ENCODE measurements around the gene PPP1R14B.

Gene PPP1R14B

GRCh38 chr11:64281957-64282770 lies 35.4 kb upstream of the PPP1R14B start:
- DNase-seq = no peak

- DNase-seq = no peak
Observed at GRCh38 chr11:64278576-64279190, 31.9 kb upstream of the PPP1R14B start.

- no peak for DNase-seq
Observed at GRCh38 chr11:64276653-64277431, 30.1 kb upstream of the PPP1R14B start.

- no peak for DNase-seq
Observed at GRCh38 chr11:64275841-64276240, 29.1 kb upstream of the PPP1R14B start.

GRCh38 chr11:64275031-64275800 lies 28.5 kb upstream of the PPP1R14B start:
- no peak for DNase-seq

- DNase-seq = peak; percentile 95
Observed at GRCh38 chr11:64269540-64270220, 22.9 kb upstream of the PPP1R14B start.

- no peak for DNase-seq
Observed at GRCh38 chr11:64268893-64269539, 22.3 kb upstream of the PPP1R14B start.

GRCh38 chr11:64268025-64268892 lies 21.5 kb upstream of the PPP1R14B start:
- DNase-seq = peak; percentile 68

GRCh38 chr11:64267207-64267945 lies 20.6 kb upstream of the PPP1R14B start:
- DNase-seq = no peak

GRCh38 chr11:64266339-64266738 lies 19.6 kb upstream of the PPP1R14B start:
- no peak for DNase-seq

- no peak for DNase-seq
Observed at GRCh38 chr11:64265176-64266160, 18.7 kb upstream of the PPP1R14B start.

- no peak for DNase-seq
Observed at GRCh38 chr11:64264371-64264852, 17.7 kb upstream of the PPP1R14B start.

- no peak for DNase-seq
Observed at GRCh38 chr11:64263947-64264317, 17.2 kb upstream of the PPP1R14B start.

GRCh38 chr11:64263021-64263946 lies 16.5 kb upstream of the PPP1R14B start:
- DNase-seq = no peak

- no peak for DNase-seq
Observed at GRCh38 chr11:64262271-64263002, 15.7 kb upstream of the PPP1R14B start.

- DNase-seq = no peak
Observed at GRCh38 chr11:64261556-64262080, 14.9 kb upstream of the PPP1R14B start.

Data from DMS 273 treated with DMSO at 0.1 percent for 48 hours (cell line).